ENCODE measurements around the gene ARX. TPM values are rescaled to one million over a fixed set of nuclear protein-coding genes. Genes with fewer than 3 reads are reported as not detected.

ARX gene
- total RNA-seq, 1 donor from 2014 or later, result not detected

GRCh38 chrX:24988314-24988713 lies 27.5 kb downstream of the ARX start:
- Mint-ChIP-seq H3K4me3 (ENCODE audit: unreplicated experiment) (no peak overlapping the region), H3K9me3 (ENCODE audit: unreplicated experiment) (no peaks in the 10 kb centered on the region), H3K27ac (ENCODE audit: unreplicated experiment) (no peak overlapping the region), H3K4me1 (ENCODE audit: low read depth, unreplicated experiment) (no peaks in the 10 kb centered on the region), H3K27me3 (ENCODE audit: low read depth, unreplicated experiment) (no peaks in the 10 kb centered on the region), H3K36me3 (ENCODE audit: low read depth, unreplicated experiment) (no peaks in the 10 kb centered on the region)
- Histone ChIP-seq H3K27ac (ENCODE audit: low read depth, low read length) (no peak overlapping the region), H3K79me2 (ENCODE audit: insufficient read depth, low read length) (no peaks in the 10 kb centered on the region), H3K9me3 (ENCODE audit: insufficient read depth, low read depth, low read length) (no peaks in the 10 kb centered on the region), H3K36me3 (ENCODE audit: insufficient read depth, low read length) (no peaks in the 10 kb centered on the region), H2AFZ (ENCODE audit: low read depth, low read length) (no peak overlapping the region), H3K27me3 (ENCODE audit: insufficient read depth, low read length) (no peaks in the 10 kb centered on the region), H3K4me1 (ENCODE audit: insufficient read depth, low read length) (no peaks in the 10 kb centered on the region), H4K20me1 (ENCODE audit: insufficient read depth, low read length) (no peaks in the 10 kb centered on the region), H3K9ac (ENCODE audit: low read length) (no peak overlapping the region), H3K4me2 (ENCODE audit: low read length) (no peak overlapping the region), H3K4me3 (ENCODE audit: insufficient read depth, low read depth, low read length) (no peak overlapping the region)
- FAIRE-seq (no peak), DNase-seq (ENCODE audit: low read depth) (no peak)
- no peak for TF ChIP-seq CTCF (IDR thresholded peaks at IDR 0.05; ENCODE audit: insufficient read depth, low read depth, low read length)

GRCh38 chrX:24987731-24988130 lies 28.0 kb downstream of the ARX start:
- Histone ChIP-seq H3K36me3 (ENCODE audit: insufficient read depth, low read length) (no peaks in the 10 kb centered on the region), H3K4me2 (ENCODE audit: low read length) (no peak overlapping the region), H4K20me1 (ENCODE audit: insufficient read depth, low read length) (no peaks in the 10 kb centered on the region), H3K27me3 (ENCODE audit: insufficient read depth, low read length) (no peaks in the 10 kb centered on the region), H3K27ac (ENCODE audit: low read depth, low read length) (no peak overlapping the region), H3K9ac (ENCODE audit: low read length) (no peak overlapping the region), H3K4me3 (ENCODE audit: insufficient read depth, low read depth, low read length) (no peak overlapping the region), H3K4me1 (ENCODE audit: insufficient read depth, low read length) (no peaks in the 10 kb centered on the region), H3K9me3 (ENCODE audit: insufficient read depth, low read depth, low read length) (no peaks in the 10 kb centered on the region), H2AFZ (ENCODE audit: low read depth, low read length) (no peak overlapping the region), H3K79me2 (ENCODE audit: insufficient read depth, low read length) (no peaks in the 10 kb centered on the region)
- H3K9me3 Mint-ChIP-seq (ENCODE audit: unreplicated experiment), result no peaks in the 10 kb centered on the region
- peak; percentile 37 for FAIRE-seq
- TF ChIP-seq CTCF (IDR thresholded peaks at IDR 0.05; ENCODE audit: insufficient read depth, low read depth, low read length) (no peak), EZH2 (IDR thresholded peaks at IDR 0.05; ENCODE audit: insufficient read depth, low read length) (no peak)
- H3K4me3 Mint-ChIP-seq (ENCODE audit: unreplicated experiment), result no peak overlapping the region
- no peaks in the 10 kb centered on the region for H3K36me3 Mint-ChIP-seq (ENCODE audit: low read depth, unreplicated experiment)
- no peak for DNase-seq (ENCODE audit: low read depth)
- H3K27me3 Mint-ChIP-seq (ENCODE audit: low read depth, unreplicated experiment), result no peaks in the 10 kb centered on the region
- H3K4me1 Mint-ChIP-seq (ENCODE audit: low read depth, unreplicated experiment), result no peaks in the 10 kb centered on the region
- no peak overlapping the region for H3K27ac Mint-ChIP-seq (ENCODE audit: unreplicated experiment)

GRCh38 chrX:24985120-24985519 lies 30.6 kb downstream of the ARX start:
- Histone ChIP-seq H3K79me2 (ENCODE audit: insufficient read depth, low read length) (no peaks in the 10 kb centered on the region), H3K9ac (ENCODE audit: low read length) (no peak overlapping the region), H2AFZ (ENCODE audit: low read depth, low read length) (no peak overlapping the region), H3K9me3 (ENCODE audit: insufficient read depth, low read depth, low read length) (no peaks in the 10 kb centered on the region), H3K36me3 (ENCODE audit: insufficient read depth, low read length) (no peaks in the 10 kb centered on the region), H4K20me1 (ENCODE audit: insufficient read depth, low read length) (no peaks in the 10 kb centered on the region), H3K4me2 (ENCODE audit: low read length) (no peak overlapping the region), H3K4me1 (ENCODE audit: insufficient read depth, low read length) (no peaks in the 10 kb centered on the region), H3K27me3 (ENCODE audit: insufficient read depth, low read length) (no peaks in the 10 kb centered on the region), H3K4me3 (ENCODE audit: insufficient read depth, low read depth, low read length) (no peak overlapping the region), H3K27ac (ENCODE audit: low read depth, low read length) (no peak overlapping the region)
- Mint-ChIP-seq H3K4me1 (ENCODE audit: low read depth, unreplicated experiment) (peaks cover 4% of the 10 kb centered on the region), H3K27me3 (ENCODE audit: low read depth, unreplicated experiment) (no peaks in the 10 kb centered on the region), H3K4me3 (ENCODE audit: unreplicated experiment) (no peak overlapping the region), H3K27ac (ENCODE audit: unreplicated experiment) (no peak overlapping the region), H3K36me3 (ENCODE audit: low read depth, unreplicated experiment) (no peaks in the 10 kb centered on the region), H3K9me3 (ENCODE audit: unreplicated experiment) (no peaks in the 10 kb centered on the region)
- TF ChIP-seq CTCF (IDR thresholded peaks at IDR 0.05; ENCODE audit: insufficient read depth, low read depth, low read length) (no peak), EZH2 (IDR thresholded peaks at IDR 0.05; ENCODE audit: insufficient read depth, low read length) (no peak)
- FAIRE-seq, result no peak
- no peak for DNase-seq (ENCODE audit: low read depth)
